Left cardiac atrium (tissue), 4 donors: ENCODE results near the gene TBRG1. TPM values are rescaled to one million over a fixed set of nuclear protein-coding genes. Genes with fewer than 3 reads are reported as not detected.
"Not testable (repeated sequence)": the region's sequence is repeated elsewhere in the genome, so short reads cannot be mapped to it uniquely, and the experiment has no call there.

Experiments
- ATAC-seq, 2 donors: fragments of 200-7000 bp; cut with Tn5 transposase; one replicate each; pipeline ENCODE4 v1.9.1; 2020; ENCODE audit warnings: mild to moderate bottlenecking in 2 of 2, moderate library complexity in 2 of 2
- DNase-seq: peaks from one replicate; pipeline ENCODE4 v3.0.0-alpha.2; 2020
- intact Hi-C, 2 donors: fragments of 100-400 bp; cut with DNase I; formaldehyde crosslinking; loops; one replicate each; pipeline versions ENCODE4 v1.14.1 to v1.15.1; 2022 to 2023
- long read RNA-seq: library from polyadenylated mRNA; unstranded; transcript quantifications from one replicate; pipeline ENCODE4 v2.0.0, GENCODE V29; 2021
- total RNA-seq, 2 donors: library from RNA; stranded (reverse); fragmentation: NEBNext Ultra II Directional; extraction: Animal tissue kit (Norgen Biotek cat#: 25700); gene quantifications; one replicate each; pipeline ENCODE4 v1.2.1, GENCODE V29; 2021
- donor health status: DM: no; HTN: yes; CAD: no.
- donor health status: DM: no; HTN: yes; CAD: no; lungs with severe emphysema.
- donor health status: DM: yes; HTN: yes; CAD: no.
- donor health status: Dilated cardiomyopathy.

Gene TBRG1, protein sequence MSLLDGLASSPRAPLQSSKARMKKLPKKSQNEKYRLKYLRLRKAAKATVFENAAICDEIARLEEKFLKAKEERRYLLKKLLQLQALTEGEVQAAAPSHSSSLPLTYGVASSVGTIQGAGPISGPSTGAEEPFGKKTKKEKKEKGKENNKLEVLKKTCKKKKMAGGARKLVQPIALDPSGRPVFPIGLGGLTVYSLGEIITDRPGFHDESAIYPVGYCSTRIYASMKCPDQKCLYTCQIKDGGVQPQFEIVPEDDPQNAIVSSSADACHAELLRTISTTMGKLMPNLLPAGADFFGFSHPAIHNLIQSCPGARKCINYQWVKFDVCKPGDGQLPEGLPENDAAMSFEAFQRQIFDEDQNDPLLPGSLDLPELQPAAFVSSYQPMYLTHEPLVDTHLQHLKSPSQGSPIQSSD
- 10 to 100 TPM; 22.4 to 23.1 TPM for total RNA-seq
- long read RNA-seq, full-length matches to known transcripts = 20 of 26 reads
- long read RNA-seq, partial matches to known transcripts = 3 of 26 reads
- long read RNA-seq, other reads (novel, unspliced or antisense) = 3 of 26 reads

DNA sequence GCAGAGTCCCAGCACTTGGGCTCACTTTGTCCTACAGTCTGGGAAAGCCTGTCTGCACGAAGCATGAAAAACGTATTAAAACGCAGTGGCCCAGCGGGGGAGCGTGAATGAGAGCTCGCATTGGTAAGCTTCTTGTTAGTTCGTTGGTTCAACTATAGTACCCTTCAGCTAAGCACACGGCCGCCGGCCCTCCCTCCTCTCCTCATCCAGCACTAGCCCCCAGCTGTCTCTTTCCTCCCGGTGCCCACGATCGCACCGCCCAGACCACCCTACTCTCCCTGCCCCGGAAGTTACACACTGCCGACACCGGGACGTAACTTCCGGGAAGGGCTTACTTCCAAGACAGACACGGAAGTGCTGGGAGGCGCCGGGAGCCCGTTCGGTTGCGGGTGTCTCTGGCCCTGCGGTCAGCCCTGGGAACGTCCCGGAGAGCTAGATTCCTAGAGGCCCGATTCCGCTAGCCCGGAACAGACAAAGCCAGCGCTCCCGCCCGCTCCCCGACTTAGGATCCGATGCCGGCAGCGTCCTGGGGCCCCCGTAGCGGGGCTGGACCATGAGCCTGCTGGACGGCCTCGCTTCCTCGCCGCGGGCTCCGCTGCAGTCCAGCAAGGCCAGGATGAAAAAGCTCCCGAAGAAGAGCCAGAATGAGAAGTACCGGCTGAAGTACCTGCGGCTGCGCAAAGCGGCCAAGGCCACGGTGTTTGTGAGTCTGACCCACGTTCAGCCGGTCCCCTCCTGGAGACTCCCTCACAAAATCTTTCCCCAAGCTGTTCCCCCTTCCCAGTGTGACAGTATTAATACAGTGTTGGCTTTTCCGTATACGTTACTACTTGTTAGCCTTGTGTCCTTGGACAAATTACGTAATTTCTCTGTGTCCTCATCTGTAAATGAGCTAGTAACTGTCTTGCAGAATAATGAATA, at the start of gene TBRG1:
TSS of gene TBRG1 (plus strand) at position 334 of the 921 bp plus-strand sequence. CDS start at position 554, 220 bp downstream.
- intact Hi-C loops = no loop called here
- ATAC-seq = peak; percentile 99
- DNase-seq = peak; percentile 93

DNA sequence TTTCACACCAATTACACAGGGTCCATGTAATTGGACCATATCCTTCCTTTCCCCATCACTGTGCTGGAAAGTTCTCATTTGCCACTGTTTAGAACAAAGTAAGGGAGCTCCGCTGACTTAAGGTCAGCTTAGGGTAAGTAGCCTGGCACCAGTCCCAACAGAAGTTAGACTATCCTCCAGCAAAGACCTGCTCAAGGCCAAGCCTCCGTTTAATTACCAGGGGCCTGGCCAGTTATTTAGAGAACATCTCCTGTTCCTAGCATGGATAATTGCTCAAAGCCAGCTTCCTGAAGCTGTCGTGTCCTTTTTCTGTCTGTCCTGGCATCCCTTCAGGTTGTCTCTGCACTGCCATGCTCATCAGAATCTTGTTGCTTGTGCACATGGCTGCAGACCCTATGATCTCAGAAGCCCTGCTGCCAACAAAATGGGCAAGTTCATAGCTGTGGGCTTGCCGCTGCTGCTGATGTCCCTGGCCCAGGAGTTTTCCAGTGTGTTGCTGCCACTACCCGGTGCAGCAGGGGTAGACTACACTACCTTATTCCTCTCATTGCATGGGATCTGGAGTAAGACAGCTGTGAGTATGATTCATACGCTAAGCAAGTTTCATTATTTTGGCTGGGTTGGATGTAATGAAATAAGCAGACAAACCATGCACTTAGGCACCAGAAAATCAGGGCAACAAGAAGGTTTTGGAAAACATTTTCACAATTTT, 44.8 kb upstream of the TBRG1 start:
- DNase-seq (peak; percentile 26), ATAC-seq (peak in 1 of 2 donors; percentile 93)
- intact Hi-C loops = no loop called here

DNA sequence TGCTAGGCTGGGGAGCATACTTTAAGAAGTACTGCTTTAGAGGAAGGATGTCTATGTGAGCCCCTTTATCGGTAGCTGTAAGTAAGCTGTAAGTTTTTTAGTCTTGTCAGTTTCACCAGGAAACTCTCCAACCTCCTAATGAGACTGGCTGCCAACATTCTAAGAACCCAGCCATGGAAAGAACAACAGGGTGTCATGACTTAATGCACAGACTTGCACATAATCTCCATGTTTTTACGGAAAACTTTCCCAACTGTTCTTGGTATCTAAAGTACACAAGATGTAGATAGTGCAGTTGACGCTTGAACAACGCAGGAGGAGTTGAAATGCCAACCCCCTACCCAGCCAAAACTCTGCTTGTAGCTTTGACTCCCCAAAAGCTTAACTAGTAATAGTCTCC, 43.9 kb upstream of the TBRG1 start:
- intact Hi-C loops = no loop called here
- ATAC-seq = peak in 1 of 2 donors; percentile 24

DNA sequence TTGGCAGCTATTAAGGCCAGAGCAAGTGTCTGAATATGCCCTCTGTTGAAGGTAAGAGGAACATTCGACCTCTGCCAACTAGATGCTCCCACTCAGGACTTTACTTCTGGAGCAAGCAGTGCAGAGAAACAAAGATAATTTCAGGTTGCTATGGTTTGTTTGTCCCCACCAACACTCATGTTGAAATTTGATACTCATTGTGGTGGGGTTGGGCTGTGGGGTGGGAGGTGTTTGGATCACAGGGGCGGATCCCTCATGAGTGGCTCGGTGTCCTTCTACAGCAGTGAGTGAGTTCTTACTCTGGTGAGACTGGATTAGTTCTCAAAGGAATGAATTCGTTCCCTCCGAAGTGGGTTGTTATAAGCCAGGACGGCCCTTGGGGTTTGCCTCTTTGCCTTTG, 40.8 kb upstream of the TBRG1 start:
- ATAC-seq (no peak), DNase-seq (no peak)
- intact Hi-C loops = loop anchor here (5.0 to 10.0 kb wide), 2 partner anchors 97 to 165 kb away; no protein-coding TSS in a partner anchor

More for the DNA sequence above, 43.9 kb upstream of the TBRG1 start:
- DNase-seq = no peak

DNA sequence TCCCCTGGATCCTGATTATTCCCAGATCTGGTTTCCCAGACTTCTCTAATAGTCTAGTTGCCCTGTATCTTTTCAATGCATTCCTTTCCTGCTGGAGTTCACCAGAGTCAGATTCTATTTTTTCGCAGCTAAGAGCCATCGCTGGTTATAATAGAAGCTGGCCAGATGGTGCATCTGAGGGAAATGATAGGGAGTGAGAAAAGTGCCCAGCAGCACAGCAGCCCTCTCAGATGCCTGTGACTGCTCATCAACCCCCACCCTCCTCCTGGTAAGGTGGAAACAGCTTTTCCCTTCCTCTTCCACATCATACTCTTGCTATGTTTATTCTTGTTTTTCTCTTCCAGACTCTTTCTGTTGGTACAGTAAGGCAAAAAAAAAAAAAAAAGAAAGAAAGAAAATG, 40.1 kb upstream of the TBRG1 start:
- ATAC-seq (no peak), DNase-seq (no peak)
- intact Hi-C loops = loop anchor here (5.0 to 10.0 kb wide), 2 partner anchors 98 to 165 kb away; no protein-coding TSS in a partner anchor

DNA sequence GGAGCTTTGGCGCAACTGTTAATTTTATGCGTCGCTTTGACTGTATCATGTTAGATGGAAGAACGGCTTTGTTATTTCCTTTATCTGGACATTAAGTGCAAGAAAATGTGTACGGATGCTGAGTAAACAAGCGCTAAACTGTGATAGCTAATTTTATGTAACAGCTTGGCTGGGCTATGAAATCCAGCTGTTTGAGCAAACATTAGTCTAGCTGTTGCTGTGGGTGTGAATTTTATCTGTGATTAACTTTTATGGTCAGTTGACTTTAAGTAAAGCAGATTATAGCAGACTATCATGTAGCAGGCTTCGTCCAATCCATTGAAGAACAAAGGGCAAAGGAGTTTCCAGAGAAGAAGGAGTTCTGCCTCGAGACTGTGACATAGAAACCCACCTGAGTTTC, 38.9 kb upstream of the TBRG1 start:
- DNase-seq (no peak), ATAC-seq (no peak)
- intact Hi-C loops = loop anchor here (5.0 to 10.0 kb wide), 2 partner anchors 99 to 166 kb away; no protein-coding TSS in a partner anchor

DNA sequence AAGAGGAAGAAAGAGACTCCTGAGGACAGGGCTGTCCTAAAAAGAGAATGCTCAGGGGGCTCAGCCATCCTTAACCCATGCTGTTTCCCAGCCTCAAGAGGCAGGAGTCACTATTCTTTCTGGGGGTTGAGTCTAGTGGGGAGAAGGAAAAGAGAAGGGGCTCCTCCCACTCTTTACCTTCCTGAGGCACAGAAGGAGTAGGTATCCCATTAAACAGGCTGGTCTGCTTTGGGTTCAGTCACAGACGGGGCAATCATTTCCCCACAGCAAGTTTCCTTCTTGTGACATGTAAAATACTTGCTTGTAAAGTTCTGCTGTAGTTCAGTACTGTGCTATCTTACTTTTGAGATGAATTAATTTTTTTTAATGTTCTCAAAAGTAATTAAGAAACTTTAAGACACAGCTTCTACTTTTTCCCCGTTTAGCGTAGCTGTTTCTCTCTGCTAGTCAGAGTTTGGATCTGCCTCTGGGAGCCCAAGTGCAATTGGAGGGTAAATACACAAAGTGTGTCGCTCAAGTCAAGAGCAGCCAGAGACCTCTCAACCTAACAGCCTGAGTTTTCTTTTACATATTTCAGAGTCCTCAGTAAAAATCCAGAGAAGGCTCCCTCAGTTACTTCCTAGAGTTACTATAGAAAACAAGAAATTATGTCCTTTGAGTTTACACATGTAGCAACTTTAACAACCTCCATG, 37.8 kb upstream of the TBRG1 start:
- ATAC-seq (no peak), DNase-seq (no peak)
- intact Hi-C loops = loop anchor here (5.0 to 10.0 kb wide), 2 partner anchors 100 to 168 kb away; no protein-coding TSS in a partner anchor

DNA sequence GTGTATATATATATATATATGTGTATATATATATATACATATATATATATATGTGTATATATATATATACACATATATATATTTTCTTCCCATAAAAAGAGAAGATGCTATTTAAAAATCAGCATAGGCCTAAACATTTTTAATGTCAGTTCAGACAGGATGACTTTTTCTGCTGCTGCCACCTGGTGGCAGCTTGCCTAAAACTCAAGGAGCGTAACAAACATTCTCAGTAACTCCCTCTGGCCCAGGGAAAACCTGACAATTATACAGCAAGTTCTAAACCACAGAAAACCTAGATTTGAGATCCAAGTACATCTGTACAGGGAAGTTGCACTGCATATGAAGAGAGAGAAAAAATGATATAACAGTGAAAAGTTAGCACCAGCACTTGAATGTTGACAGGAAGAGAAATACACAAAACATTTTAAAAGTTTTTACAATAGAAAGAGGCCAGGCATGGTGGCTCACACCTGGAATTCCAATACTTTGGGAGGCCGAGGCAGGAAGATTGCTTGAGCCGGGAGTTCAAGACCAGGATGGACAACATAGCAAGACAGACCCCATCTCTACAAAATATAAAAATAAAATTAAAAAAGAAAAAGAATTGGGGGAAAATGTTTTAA, 36.3 kb upstream of the TBRG1 start:
- intact Hi-C loops = loop anchor here in 1 of 2 donors (1.0 to 10.0 kb wide), 2 partner anchors 102 to 171 kb away; no protein-coding TSS in a partner anchor
- DNase-seq = peak; percentile 70
- ATAC-seq = peak in 1 of 2 donors; percentile 53

DNA sequence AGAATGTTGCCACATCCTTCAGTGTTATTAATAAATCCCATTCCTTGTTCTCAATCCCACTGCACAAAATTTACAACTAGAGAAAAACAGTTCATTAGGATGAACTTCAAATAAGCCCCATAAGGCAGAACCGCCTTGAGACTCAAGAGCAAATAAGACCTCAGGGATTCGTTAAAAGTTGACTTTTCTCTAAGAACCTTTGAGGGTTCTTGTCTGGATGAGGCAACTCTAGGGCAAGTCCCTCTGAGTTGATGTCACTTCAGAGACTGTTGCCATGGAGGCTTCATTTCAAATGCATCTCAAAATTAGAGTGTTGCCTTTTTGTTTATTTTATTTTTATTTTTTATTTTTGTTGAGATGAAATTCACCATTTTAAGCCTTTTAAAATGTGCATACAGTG, 31.2 kb upstream of the TBRG1 start:
- ATAC-seq = no peak
- no peak for DNase-seq
- intact Hi-C loops = no loop called here

DNA sequence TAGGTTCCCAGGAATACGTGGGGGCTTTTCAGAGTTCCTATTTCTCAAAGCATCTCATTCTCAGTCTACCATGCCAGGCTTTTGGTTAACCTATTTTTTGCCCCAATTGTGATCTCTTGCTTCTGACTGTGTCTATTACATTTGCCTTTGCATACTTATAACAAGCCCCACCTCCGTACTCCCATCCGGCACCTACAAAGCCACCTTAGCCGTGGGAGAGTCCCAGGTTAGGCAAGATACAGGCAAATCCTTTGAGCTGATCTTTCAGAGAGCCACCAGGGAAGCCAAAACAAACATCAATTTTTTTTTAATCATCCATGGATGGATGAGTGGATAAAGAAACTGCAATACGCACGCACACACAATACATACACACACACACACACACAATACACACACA, 30.0 kb upstream of the TBRG1 start:
- DNase-seq = no peak
- intact Hi-C loops = no loop called here
- no peak for ATAC-seq

DNA sequence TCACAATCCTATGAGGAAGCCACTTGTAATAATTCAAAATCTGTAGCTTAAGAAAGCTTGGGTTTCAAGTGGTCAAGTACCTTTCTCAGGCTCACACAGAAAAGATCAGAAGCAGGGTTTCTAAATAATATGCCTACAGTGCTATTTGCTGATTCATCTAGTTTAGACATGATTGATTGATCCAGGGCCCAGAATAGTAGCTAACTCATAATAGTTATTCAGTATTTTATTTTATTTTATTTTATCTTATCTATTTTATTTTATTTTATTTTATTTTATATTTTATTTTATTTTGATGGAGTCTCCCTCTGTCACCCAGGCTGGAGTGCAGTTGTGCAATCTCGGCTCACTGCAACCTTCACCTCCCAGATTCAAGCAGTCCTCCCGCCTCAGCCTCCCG, 27.4 kb upstream of the TBRG1 start:
- ATAC-seq (no peak), DNase-seq (no peak)
- intact Hi-C loops = no loop called here

DNA sequence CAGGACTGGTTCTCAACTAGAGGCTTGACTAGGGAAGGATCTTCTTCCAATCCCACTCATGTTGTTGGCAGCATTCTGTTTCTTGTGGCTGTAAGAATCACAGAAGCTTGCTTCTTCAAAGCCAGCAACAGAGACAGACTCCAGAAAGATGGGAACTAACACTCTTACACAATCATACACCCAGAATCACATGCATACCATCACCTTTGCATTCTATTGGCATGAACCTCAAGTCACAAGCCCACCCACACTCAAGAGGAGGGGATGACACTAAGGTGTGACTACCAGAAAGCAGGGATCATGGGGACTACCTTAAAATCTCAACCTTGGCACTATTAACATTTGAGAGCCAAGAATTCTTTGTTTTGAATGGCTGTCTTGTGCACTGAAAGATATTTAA, 25.0 kb upstream of the TBRG1 start:
- intact Hi-C loops = no loop called here
- no peak for DNase-seq
- no peak for ATAC-seq

DNA sequence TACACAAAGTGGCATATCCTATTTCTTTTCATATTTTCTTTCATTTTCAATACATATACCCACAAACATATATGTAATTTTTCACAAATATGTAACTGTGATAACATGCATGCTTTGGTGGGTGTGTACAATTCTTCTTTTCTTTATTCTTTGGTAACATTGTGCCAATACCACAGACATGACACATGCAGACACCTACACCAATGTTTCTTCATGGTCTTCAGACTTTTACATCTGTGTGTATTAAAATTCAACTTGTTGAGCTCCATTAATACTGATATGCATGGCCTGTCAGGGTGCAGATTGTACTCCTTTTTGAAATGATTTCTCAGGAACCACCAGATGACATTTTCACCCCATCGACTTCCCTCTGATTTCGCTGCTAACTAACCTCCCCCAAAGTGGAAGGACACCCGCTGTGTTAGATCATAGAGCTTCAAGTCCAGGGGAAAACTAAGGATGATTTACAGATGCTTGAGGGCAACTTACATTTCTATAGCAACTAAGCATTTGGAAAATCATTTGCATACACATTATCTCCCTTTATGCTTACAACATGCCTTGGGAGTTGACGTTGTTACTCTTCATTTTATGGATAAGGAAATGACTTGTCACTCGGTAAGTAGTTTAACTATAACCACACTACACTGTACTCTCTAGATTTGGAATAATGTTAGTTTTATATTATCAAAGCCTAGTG, 21.9 kb upstream of the TBRG1 start:
- intact Hi-C loops = no loop called here
- ATAC-seq = no peak
- DNase-seq = no peak

DNA sequence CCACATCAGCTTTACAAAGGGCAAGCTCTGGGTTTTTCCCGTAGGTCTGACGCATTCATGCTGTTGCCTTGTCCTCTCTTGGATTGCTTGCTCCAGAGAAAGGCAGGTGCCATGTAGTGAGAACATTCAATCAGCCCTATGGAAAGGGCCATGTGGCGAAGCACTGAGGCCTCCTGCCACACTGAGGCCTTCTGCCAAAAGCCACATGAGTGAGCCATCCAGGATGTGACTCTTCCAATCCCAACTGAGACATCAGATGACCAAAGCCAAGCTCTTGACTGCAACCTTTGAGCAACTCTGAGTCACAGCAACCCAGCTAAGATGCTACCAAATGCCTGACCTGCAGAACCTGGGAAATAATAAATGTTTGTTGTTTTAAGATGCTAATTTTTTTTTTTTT, 20.5 kb upstream of the TBRG1 start:
- intact Hi-C loops = no loop called here
- ATAC-seq (no peak), DNase-seq (no peak)

DNA sequence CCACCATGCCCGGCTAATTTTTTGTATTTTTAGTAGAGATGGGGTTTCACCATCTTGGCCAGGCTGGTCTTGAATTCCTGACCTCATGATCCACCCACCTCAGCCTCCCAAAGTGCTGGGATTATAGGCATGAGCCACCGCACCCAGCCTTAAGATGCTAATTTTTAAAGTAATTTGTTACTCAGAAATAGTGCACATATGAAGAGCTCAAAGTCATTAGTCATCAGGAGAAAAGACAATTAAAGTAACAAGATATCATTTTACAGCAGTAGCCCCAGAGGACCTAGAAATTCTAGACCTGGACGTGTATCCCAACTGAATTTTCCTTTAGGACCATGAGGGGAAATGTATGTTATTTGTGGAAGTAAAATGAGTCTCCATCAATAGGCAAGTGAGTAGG, 19.9 kb upstream of the TBRG1 start:
- ATAC-seq, intact Hi-C loops, DNase-seq: not testable (repeated sequence)

DNA sequence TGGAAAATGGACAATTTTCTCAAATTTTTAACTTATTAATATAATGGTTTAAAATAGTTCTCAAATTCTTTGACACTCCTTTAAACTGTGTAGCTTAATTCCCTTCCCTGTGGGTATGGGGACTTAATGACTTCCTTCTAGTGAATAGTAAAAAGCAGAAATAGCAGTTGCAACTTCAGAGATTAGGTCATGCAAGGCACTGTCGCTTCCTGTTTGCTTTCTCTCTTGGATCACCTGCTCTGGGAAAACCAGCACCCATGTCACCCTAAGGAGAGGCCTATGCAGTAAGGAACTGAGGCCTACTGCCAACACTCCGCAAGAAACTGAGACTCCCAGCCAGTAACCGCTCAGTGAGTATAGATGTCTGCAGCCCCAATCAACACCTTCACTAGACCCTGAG, 16.9 kb upstream of the TBRG1 start:
- intact Hi-C loops = no loop called here
- ATAC-seq = peak in 1 of 2 donors; percentile 23
- DNase-seq = no peak

DNA sequence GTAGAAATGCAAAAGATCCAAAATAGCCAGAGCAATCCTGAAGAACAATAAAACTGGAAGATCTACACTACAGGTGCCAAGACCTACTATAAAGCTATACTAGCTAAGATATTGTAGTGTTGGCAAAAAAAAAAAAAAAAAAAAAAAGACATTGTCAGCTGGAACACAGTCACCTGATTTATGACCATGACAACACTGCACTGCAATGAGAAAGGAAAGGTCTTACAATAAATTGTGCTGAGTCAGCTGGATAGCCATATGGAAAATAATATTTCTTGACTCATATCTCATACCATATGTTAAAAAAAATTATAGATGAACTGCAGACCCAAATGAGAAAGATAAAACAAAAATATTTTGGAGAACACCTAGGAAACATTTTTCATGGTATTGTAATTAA, 14.5 kb upstream of the TBRG1 start:
- no peak for ATAC-seq
- no peak for DNase-seq
- intact Hi-C loops = no loop called here
